NB4 (cell line): ENCODE results near the gene PARM1.

Experiments
- DNase-seq: peaks from one replicate; pipeline ENCODE4 v3.0.0; 2010; ENCODE audit warnings: low read depth
- H3K4me3 ChIP-seq: one replicate; pipeline ENCODE4 v1.5.1; 2011; ENCODE audit warnings: mild to moderate bottlenecking, low read depth, low read length, moderate library complexity
- CTCF ChIP-seq: IDR thresholded peaks from one replicate; pipeline ENCODE4 v1.5.1; 2012; ENCODE audit warnings: low read depth, low read length
- MYC ChIP-seq: IDR thresholded peaks from 2 replicates; pipeline ENCODE4 v1.6.1; 2011; ENCODE audit warnings: low read depth, low read length
- POLR2A ChIP-seq: IDR thresholded peaks from 2 replicates; pipeline ENCODE4 v1.6.1; 2011; ENCODE audit warnings: mild to moderate bottlenecking; ENCODE audit not compliant: insufficient read length; ENCODE audit errors: extremely low read depth
- TF ChIP-seq, protein P1 (sequence below): IDR thresholded peaks from 2 replicates; pipeline ENCODE4 v1.6.1; 2011; ENCODE audit warnings: low read depth, low read length

The PARM1 gene

GRCh38 chr4:74997948-74998729, 65.2 kb downstream of the PARM1 start:
- no peak overlapping the region for H3K4me3 ChIP-seq
- DNase-seq: no peak
- TF ChIP-seq, protein P1, sequence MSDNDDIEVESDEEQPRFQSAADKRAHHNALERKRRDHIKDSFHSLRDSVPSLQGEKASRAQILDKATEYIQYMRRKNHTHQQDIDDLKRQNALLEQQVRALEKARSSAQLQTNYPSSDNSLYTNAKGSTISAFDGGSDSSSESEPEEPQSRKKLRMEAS: no peak
- TF ChIP-seq CTCF: no peak
- TF ChIP-seq POLR2A: no peak
- TF ChIP-seq MYC: no peak

DNA sequence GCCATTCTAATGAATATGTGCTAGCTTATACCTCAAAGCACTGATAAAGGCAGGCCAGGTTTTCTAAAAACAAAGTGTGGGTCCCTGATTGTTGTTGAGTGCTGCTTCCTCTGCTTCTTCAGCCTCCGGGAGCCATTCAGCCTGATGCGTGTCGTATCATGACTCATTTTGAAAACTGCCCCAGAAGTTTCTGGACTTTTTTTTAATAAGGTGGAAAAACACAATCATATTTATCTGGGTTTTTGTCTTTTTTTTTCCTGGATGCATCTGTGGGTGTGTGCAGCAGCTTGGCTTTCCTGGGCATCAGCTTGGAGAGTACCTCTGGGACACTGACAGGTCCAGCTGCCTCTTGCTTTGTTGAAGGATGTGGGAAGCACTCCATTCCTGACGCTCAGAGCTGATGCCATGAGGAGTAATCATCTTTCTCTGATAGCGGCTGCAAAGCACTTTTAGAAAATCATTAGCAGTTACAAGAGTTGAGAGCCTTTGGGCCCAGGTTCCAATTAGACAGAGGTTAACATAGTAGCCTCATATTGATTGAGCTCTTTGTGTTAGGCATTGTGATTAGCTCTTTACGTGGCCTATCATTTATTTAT, 66.9 kb downstream of the PARM1 start:
- no peak overlapping the region for H3K4me3 ChIP-seq
- no peak for DNase-seq
- TF ChIP-seq CTCF (no peak), MYC (no peak), POLR2A (no peak)
- TF ChIP-seq, protein P1: no peak

DNA sequence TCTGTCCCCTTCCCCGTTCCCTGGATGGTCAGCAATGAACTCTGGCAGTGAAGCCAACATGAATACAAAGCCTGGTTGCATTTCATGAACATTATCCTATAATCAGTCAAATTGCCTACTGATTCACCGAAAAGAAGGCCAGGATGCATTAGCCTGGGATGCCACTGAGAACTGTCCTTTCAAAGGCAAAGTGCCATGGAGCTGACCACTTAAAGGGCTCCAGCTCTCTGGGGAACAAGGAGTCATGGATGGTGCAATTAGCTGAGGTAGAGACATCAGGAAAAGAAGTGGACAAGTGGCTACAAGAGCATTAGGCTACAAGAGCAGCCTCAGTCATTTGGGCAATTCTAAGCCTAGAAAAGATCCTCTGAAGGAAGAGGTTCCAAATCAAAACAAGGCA, 69.0 kb downstream of the PARM1 start:
- TF ChIP-seq CTCF (no peak), POLR2A (no peak), MYC (no peak)
- TF ChIP-seq, protein P1: no peak
- DNase-seq: no peak
- no peak overlapping the region for H3K4me3 ChIP-seq

DNA sequence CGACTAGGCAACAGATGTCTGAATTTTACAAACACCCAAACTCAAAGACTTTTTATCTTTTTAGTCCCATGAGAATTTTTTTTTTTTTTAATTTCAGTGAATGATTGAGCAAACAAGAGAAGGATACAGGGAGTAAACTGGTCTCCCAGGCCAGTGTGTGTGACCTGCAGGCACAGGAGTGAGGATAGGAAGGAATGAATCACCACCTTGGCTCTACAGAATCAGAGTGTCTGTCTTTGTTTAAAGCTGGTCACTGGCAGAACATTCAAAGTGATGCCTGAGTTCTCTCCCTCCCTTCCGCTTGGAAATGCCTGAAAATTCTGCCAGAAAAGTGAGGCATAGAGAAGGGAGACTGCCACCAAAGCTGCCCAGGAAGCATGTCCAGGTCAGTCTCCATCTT, 69.5 kb downstream of the PARM1 start:
- no peak overlapping the region for H3K4me3 ChIP-seq
- no peak for DNase-seq
- TF ChIP-seq MYC (no peak), POLR2A (no peak), CTCF (no peak)
- TF ChIP-seq, protein P1: no peak

- TF ChIP-seq CTCF (no peak), MYC (no peak), POLR2A (no peak)
- TF ChIP-seq, protein P1: no peak
- DNase-seq: no peak
- no peak overlapping the region for H3K4me3 ChIP-seq
These were observed 71.1 kb downstream of the PARM1 start for GRCh38 chr4:75003979-75004378.
